Calu3 (cell line): ENCODE data around the gene ACP7. TPM values are rescaled to one million over a fixed set of nuclear protein-coding genes. Genes with fewer than 3 reads are reported as not detected.
A peak's percentile ranks its signal among the peaks of the same experiment; 100 is the strongest.

Source experiments
- BruUV-seq: library from RNA; stranded (reverse); fragments of 400-500 nt; replicated peaks from 2 replicates; lab custom pipeline; 2021; lab: Mats Ljungman, UMichigan
- CTCF ChIA-PET: fragments of 300-600 bp; sonication (Branson Sonifier 250); formaldehyde crosslinking; loops from one replicate; lab custom pipeline; 2022; ENCODE audit warnings: antibody characterized with exemption; lab: Charles Lee
- DNase-seq: peaks from one replicate; pipeline ENCODE4 v3.0.0; 2022
- H3K27ac Mint-ChIP-seq: one replicate; pipeline ENCODE4 v1.8.0; 2022; ENCODE audit warnings: mixed read lengths; ENCODE audit not compliant: unreplicated experiment
- H3K27me3 Mint-ChIP-seq: one replicate; pipeline ENCODE4 v1.8.0; 2022; ENCODE audit warnings: mixed read lengths; ENCODE audit not compliant: unreplicated experiment
- H3K36me3 Mint-ChIP-seq: one replicate; pipeline ENCODE4 v1.8.0; 2022; ENCODE audit warnings: mild to moderate bottlenecking, moderate library complexity, mixed read lengths; ENCODE audit not compliant: insufficient read depth, unreplicated experiment
- H3K4me1 Mint-ChIP-seq: one replicate; pipeline ENCODE4 v1.8.0; 2022; ENCODE audit warnings: mild to moderate bottlenecking, low read depth, mixed read lengths; ENCODE audit not compliant: unreplicated experiment
- H3K4me3 Mint-ChIP-seq: one replicate; pipeline ENCODE4 v1.8.0; 2022; ENCODE audit warnings: mild to moderate bottlenecking, low read depth, moderate library complexity, mixed read lengths; ENCODE audit not compliant: unreplicated experiment
- H3K9me3 Mint-ChIP-seq: one replicate; pipeline ENCODE4 v1.8.0; 2022; ENCODE audit warnings: low read depth, mixed read lengths; ENCODE audit not compliant: unreplicated experiment
- intact Hi-C: fragments of 100-400 bp; cut with micrococcal nuclease; formaldehyde crosslinking; loops from one replicate; pipeline ENCODE4 v1.10.0; 2022; ENCODE audit not compliant: unreplicated experiment
- total RNA-seq: library from RNA; stranded (reverse); gene quantifications from 2 replicates; pipeline ENCODE4 v1.2.3, GENCODE V29; 2022
- TF ChIP-seq, protein P1 (sequence below): fragments of 200-600 bp; IDR thresholded peaks from one replicate; pipeline ENCODE4 v1.8.0; 2022; ENCODE audit warnings: antibody characterized with exemption; ENCODE audit not compliant: unreplicated experiment

ACP7 gene
- total RNA-seq, 1 experiment from 2014 or later, result 9.5 TPM

DNA sequence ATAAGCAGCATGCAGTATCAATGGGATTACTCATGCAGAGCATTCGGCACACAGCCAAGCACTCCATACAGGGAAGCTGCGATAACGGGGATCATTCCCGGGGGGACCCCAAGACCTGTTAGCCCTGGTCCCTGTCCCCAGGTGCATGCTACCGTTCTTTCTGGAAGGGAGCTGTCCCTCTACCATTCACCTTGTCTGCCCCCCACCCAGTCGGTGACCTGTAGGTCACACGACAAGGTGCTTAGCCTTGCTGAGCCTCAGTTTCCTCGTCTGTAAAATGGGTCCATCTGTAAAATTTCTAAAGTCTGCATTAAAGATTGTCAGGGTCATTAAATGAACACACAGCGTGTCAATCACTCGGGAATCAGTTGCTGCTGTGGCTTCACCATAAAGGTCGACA lies 6.8 kb upstream of the ACP7 start:
- Mint-ChIP-seq H3K36me3 (peaks cover 34% of the 10 kb centered on the region), H3K27me3 (no peaks in the 10 kb centered on the region), H3K27ac (peak overlapping the region; percentile 19), H3K4me1 (peaks cover 52% of the 10 kb centered on the region), H3K4me3 (no peak overlapping the region), H3K9me3 (no peaks in the 10 kb centered on the region)
- intact Hi-C loops, result no loop called here
- no TSS peak for BruUV-seq
- no peak for DNase-seq
- CTCF ChIA-PET, result interaction anchor here (0.5 to 0.7 kb wide), 2 partner anchors 31 to 85 kb away, joined by 4 to 6 read pairs; no protein-coding TSS in a partner anchor
- TF ChIP-seq, protein P1, sequence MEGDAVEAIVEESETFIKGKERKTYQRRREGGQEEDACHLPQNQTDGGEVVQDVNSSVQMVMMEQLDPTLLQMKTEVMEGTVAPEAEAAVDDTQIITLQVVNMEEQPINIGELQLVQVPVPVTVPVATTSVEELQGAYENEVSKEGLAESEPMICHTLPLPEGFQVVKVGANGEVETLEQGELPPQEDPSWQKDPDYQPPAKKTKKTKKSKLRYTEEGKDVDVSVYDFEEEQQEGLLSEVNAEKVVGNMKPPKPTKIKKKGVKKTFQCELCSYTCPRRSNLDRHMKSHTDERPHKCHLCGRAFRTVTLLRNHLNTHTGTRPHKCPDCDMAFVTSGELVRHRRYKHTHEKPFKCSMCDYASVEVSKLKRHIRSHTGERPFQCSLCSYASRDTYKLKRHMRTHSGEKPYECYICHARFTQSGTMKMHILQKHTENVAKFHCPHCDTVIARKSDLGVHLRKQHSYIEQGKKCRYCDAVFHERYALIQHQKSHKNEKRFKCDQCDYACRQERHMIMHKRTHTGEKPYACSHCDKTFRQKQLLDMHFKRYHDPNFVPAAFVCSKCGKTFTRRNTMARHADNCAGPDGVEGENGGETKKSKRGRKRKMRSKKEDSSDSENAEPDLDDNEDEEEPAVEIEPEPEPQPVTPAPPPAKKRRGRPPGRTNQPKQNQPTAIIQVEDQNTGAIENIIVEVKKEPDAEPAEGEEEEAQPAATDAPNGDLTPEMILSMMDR, result no peak

DNA sequence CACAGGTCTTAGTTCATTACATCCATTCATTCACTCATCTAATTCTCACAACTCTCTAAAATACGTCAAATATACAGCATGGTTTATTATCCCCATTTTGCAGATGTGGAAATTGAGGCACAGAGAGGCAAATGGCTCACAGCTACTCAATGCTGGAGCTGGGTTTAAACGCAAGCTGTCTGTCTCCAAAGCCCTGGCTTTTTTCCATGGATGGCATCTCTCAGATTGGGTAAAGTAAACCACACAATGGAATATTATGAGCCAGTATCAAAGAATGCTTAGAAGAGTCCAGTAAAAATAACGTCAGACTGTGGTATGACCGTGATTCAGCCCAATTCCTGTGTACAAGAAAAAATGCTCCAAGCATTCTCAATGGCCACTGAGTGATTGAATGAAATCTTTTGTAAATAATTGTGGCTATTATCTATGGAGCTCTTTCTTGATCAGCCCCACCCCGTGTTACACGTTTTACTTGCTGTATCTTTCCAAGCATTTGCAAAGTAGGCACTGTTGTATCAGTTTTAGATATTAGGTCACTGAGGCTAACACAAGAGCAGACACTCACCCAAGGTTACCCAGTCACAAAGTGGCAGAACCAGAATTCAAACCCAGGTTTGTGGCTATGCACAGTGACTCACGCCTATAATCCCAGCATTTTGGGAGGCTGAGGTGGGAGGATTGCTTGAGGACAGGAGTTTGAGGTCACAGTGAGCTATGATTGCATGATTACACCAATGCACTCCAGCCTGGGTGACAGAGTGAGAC lies 5.5 kb upstream of the ACP7 start:
- no peaks in the 10 kb centered on the region for H3K9me3 Mint-ChIP-seq
- TF ChIP-seq, protein P1, result no peak
- H3K4me3 Mint-ChIP-seq, result peak overlapping the region; percentile 7
- CTCF ChIA-PET, result interaction anchor here (0.5 to 1.3 kb wide), 7 partner anchors 10 to 125 kb away, joined by 3 to 7 read pairs (median 4); partner anchors contain the start of gene FBXO17
- H3K36me3 Mint-ChIP-seq, result peaks cover 45% of the 10 kb centered on the region
- BruUV-seq, result no TSS peak
- DNase-seq, result peak; percentile 76
- peak overlapping the region; percentile 92 for H3K27ac Mint-ChIP-seq
- peaks cover 57% of the 10 kb centered on the region for H3K4me1 Mint-ChIP-seq
- no peaks in the 10 kb centered on the region for H3K27me3 Mint-ChIP-seq
- intact Hi-C loops, result no loop called here

DNA sequence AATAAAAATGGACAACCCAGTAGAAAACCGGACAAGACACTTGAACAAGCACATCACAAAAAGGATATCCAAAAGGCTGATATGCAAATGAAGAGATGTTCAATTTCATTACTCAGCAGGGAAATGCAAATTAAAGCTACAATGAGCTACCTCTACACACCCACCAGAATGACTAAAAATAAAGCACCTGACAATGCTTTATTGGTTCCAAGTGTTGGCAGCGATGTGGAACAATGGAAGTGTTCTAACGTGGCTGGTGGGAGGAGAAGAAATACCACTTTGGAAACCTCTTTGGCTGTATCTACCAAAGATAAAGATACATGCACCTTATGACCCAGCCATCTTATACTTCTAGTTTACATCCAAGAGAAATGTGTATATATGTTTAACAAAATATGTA lies 3.7 kb upstream of the ACP7 start:
- H3K4me3 Mint-ChIP-seq, result no peak overlapping the region

DNA sequence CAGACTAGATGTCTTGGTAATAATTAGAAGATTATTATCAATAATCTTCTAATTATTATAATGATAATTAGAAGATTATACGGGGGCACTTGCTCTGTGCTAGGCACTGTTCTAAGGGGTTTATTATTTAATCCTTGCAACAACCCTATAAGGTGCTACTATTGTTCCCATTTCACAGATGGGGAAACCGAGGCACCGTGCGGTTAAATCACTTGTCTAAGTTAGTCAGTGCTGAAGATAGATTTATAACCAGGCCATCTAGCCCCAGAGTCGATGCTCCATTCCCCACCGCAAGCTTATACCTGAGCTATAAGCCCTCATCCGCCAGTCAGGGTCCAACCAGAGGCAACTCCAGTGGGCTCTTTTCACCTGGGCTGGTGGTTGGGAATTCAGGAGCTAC lies 2.0 kb upstream of the ACP7 start:
- DNase-seq, result no peak
- H3K27ac Mint-ChIP-seq, result no peak overlapping the region
- no peaks in the 10 kb centered on the region for H3K9me3 Mint-ChIP-seq
- peaks cover 45% of the 10 kb centered on the region for H3K4me1 Mint-ChIP-seq
- peaks cover 56% of the 10 kb centered on the region for H3K36me3 Mint-ChIP-seq
- no TSS peak for BruUV-seq
- TF ChIP-seq, protein P1, result no peak
- CTCF ChIA-PET, result interaction anchor here (0.6 to 1.6 kb wide), 2 partner anchors 27 to 120 kb away, joined by 3 to 7 read pairs; no protein-coding TSS in a partner anchor
- no peaks in the 10 kb centered on the region for H3K27me3 Mint-ChIP-seq
- intact Hi-C loops, result no loop called here
- H3K4me3 Mint-ChIP-seq, result peak overlapping the region; percentile 84

More for the DNA sequence above, 3.7 kb upstream of the ACP7 start:
- TF ChIP-seq, protein P1, result no peak
- BruUV-seq, result no TSS peak
- no peaks in the 10 kb centered on the region for H3K9me3 Mint-ChIP-seq
- no peak overlapping the region for H3K27ac Mint-ChIP-seq
- H3K4me1 Mint-ChIP-seq, result peaks cover 57% of the 10 kb centered on the region
- H3K27me3 Mint-ChIP-seq, result no peaks in the 10 kb centered on the region
- CTCF ChIA-PET, result no interaction called here
- DNase-seq, result no peak
- peaks cover 59% of the 10 kb centered on the region for H3K36me3 Mint-ChIP-seq
- intact Hi-C loops, result no loop called here
